T-cell (primary cell): ENCODE data around the gene GRID1. TPM values are rescaled to one million over a fixed set of nuclear protein-coding genes. Genes with fewer than 3 reads are reported as not detected.
A peak's percentile ranks its signal among the peaks of the same experiment; 100 is the strongest.

ENCODE experiments used
- ATAC-seq, 4 experiments: fragments of 200-7000 bp in 3 of 4; fragments of 150-1000 bp in 1 of 4; cut with Tn5 transposase; replicated peaks in 1 of 4; 1 replicate in 3 of 4; 2 replicates in 1 of 4; pipeline ENCODE4 v1.10.0; 2021; ENCODE audit warnings: moderate library complexity in 3 of 4, mild to moderate bottlenecking in 2 of 4, moderate number of reproducible peaks in 1 of 4
- CTCF ChIA-PET, 2 donors: fragments of 300-600 bp; sonication (Branson Sonifier 250); formaldehyde crosslinking; loops; one replicate each; lab custom pipeline; 2022; ENCODE audit warnings: antibody characterized with exemption in 2 of 2; lab: Charles Lee
- POLR2A ChIA-PET, 2 donors: fragments of 300-600 bp; sonication (Branson Sonifier 250); formaldehyde crosslinking; loops; one replicate each; lab custom pipeline; 2022; ENCODE audit warnings: antibody characterized with exemption in 2 of 2; lab: Charles Lee
- DNase-seq, 35 experiments: peaks; one replicate each; pipeline versions ENCODE4 v3.0.0 to v3.0.0-alpha.2; 2013 to 2023
- H3K27ac ChIP-seq: one replicate; pipeline ENCODE4 v1.5.1; 2013; ENCODE audit warnings: low read length
- H3K27me3 ChIP-seq, 2 experiments: replicated peaks in 1 of 2; 1 replicate in 1 of 2; 2 replicates in 1 of 2; pipeline versions ENCODE4 v1.6.1 to v1.7.0; 2013; ENCODE audit warnings: low read length in 1 of 2, mixed read lengths in 1 of 2; ENCODE audit not compliant: control insufficient read depth in 2 of 2, insufficient read depth in 2 of 2; ENCODE audit errors: extremely low read depth in 1 of 2
- H3K36me3 ChIP-seq, 2 donors: 1 replicate in 1 of 2; 2 replicates in 1 of 2; pipeline versions ENCODE4 v1.6.1 to v1.7.0; 2013; ENCODE audit warnings: low read length in 1 of 2; ENCODE audit not compliant: control insufficient read depth in 2 of 2, insufficient read depth in 1 of 2; ENCODE audit errors: extremely low read depth in 1 of 2
- H3K4me1 ChIP-seq, 2 experiments: 1 replicate in 1 of 2; 2 replicates in 1 of 2; pipeline versions ENCODE4 v1.6.1 to v1.7.0; 2013; ENCODE audit warnings: low read length in 2 of 2, mixed read lengths in 1 of 2; ENCODE audit not compliant: insufficient read depth in 2 of 2, control insufficient read depth in 1 of 2; ENCODE audit errors: extremely low read depth in 1 of 2
- H3K4me3 ChIP-seq, 2 donors: 1 replicate in 1 of 2; 2 replicates in 1 of 2; pipeline versions ENCODE4 v1.5.1 to v1.7.0; 2013; ENCODE audit warnings: mild to moderate bottlenecking in 2 of 2, low read length in 1 of 2, moderate library complexity in 1 of 2; ENCODE audit not compliant: control insufficient read depth in 1 of 2; ENCODE audit errors: extremely low read depth in 1 of 2
- H3K9me3 ChIP-seq: 2 replicates; pipeline ENCODE4 v1.7.0; 2013
- H3K27ac Mint-ChIP-seq, 2 donors: one replicate each; pipeline ENCODE4 v1.8.0; 2020 to 2021; ENCODE audit warnings: mild to moderate bottlenecking in 2 of 2, mixed read lengths in 2 of 2
- H3K27me3 Mint-ChIP-seq, 2 donors: one replicate each; pipeline ENCODE4 v1.8.0; 2021 to 2022; ENCODE audit warnings: mixed read lengths in 2 of 2
- H3K36me3 Mint-ChIP-seq: one replicate; pipeline ENCODE4 v1.8.0; 2021; ENCODE audit warnings: mixed read lengths
- H3K4me1 Mint-ChIP-seq, 3 donors: one replicate each; pipeline ENCODE4 v1.8.0; 2020 to 2022; ENCODE audit warnings: mixed read lengths in 3 of 3, mild to moderate bottlenecking in 1 of 3
- H3K4me3 Mint-ChIP-seq, 3 donors: one replicate each; pipeline ENCODE4 v1.8.0; 2020 to 2022; ENCODE audit warnings: mild to moderate bottlenecking in 3 of 3, mixed read lengths in 3 of 3, moderate library complexity in 3 of 3
- H3K9me3 Mint-ChIP-seq, 3 donors: one replicate each; pipeline ENCODE4 v1.8.0; 2020 to 2022; ENCODE audit warnings: mixed read lengths in 3 of 3
- WGBS: methylation state at CpG from one replicate; pipeline ENCODE4 v1.1.5; 2013; ENCODE audit warnings: missing lambda C conversion rate; ENCODE audit not compliant: insufficient coverage; 5-methylcytosine and 5-hydroxymethylcytosine counted together
- total RNA-seq, 35 experiments: library from RNA in 6 of 35; stranded (reverse) in 6 of 35; fragments of 120-200 nt in 1 of 35; gene quantifications; one replicate each; pipeline versions ENCODE4 v1.2.1 to v1.2.4 and lab custom pipeline; 2013 to 2026

The GRID1 gene
- total RNA-seq, 5 donors from 2014 or later (not counting 1 experiment from before 2014, with no cell fraction given): 0.68 TPM; not detected in 4

GRCh38 chr10:85613391-85613790, 753.2 kb downstream of the GRID1 start:
- H3K4me3 ChIP-seq: no peak overlapping the region
- DNase-seq: no peak
- Mint-ChIP-seq H3K4me3 (peak overlapping the region in 1 of 3 donors; percentile 80), H3K27ac (peak overlapping the region in 1 of 2 donors; percentile 85), H3K36me3 (no peaks in the 10 kb centered on the region), H3K27me3 (no peaks in the 10 kb centered on the region), H3K9me3 (no peaks in the 10 kb centered on the region), H3K4me1 (peaks cover 60 to 75% (median 65%) of the 10 kb centered on the region in 3 donors)
- H3K36me3 ChIP-seq: no peaks in the 10 kb centered on the region
- ChIA-PET CTCF (no interaction called here), POLR2A (no interaction called here)
- no peak for ATAC-seq
- no peaks in the 10 kb centered on the region for H3K9me3 ChIP-seq
- no peaks in the 10 kb centered on the region for H3K27me3 ChIP-seq
- H3K4me1 ChIP-seq: peaks cover 33 to 40% of the 10 kb centered on the region in 2 experiments
- no peak overlapping the region for H3K27ac ChIP-seq
- whole genome bisulfite sequencing: 95% methylated on average over 10 of the region's 10 CpGs

- Mint-ChIP-seq H3K9me3 (no peaks in the 10 kb centered on the region), H3K4me3 (peak overlapping the region; percentile 62 to 80 (median 71)), H3K27ac (peak overlapping the region; percentile 84 to 85), H3K4me1 (peaks cover 60 to 77% (median 65%) of the 10 kb centered on the region in 3 donors), H3K27me3 (no peaks in the 10 kb centered on the region), H3K36me3 (no peaks in the 10 kb centered on the region)
- Histone ChIP-seq H3K27me3 (no peaks in the 10 kb centered on the region), H3K4me1 (peaks cover 33 to 40% of the 10 kb centered on the region in 2 experiments), H3K4me3 (no peak overlapping the region), H3K36me3 (no peaks in the 10 kb centered on the region), H3K9me3 (no peaks in the 10 kb centered on the region), H3K27ac (no peak overlapping the region)
- ATAC-seq (peak; percentile 40 to 52 (median 44)), DNase-seq (peak in 13 of 35 experiments; percentile 4 to 41 (median 12))
- POLR2A ChIA-PET: no interaction called here
- WGBS: 0% methylated on average over 1 of the region's 6 CpGs
- CTCF ChIA-PET: interaction anchor here (0.5 to 0.7 kb wide), 3 partner anchors 79 to 787 kb away, joined by 3 read pairs; no protein-coding TSS in a partner anchor
Measured at GRCh38 chr10:85612833-85613232, 753.8 kb downstream of the GRID1 start.

- no CpG with 5 or more reads among the region's 3 CpGs for WGBS
Measured at GRCh38 chr10:85612378-85612775, 754.2 kb downstream of the GRID1 start.

DNA sequence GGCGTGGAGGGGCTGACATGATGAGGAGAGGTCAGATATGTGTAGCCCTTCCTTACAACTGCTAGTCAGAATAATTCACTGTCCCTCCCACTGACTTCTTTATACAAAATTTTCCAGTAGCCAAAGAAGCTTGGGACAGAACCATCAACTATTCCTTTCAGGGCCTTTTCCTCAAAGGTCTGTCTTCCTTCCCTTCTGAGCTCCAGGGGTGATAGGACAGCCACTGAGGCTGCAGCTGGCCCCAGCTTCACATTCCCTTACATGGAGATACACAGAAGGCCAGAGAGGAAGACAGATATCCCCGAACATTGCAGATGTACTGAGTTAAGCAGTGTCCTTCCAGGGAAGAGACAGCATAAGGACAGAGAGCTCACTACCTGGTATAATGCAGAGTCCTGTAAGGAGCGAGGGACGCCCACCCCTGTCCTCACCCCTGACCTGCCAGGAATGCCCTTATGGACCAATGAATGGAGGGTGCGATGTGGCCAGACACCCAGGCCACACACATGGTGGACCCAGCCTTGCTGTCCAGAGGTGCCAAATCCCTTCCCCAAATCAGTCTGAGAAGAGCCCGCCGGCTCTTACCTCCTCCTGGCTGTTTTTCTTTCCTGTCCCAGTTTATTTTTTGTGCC, 754.7 kb downstream of the GRID1 start:
- peak overlapping the region; percentile 84 to 85 for H3K27ac Mint-ChIP-seq
- peaks cover 0 to 4% (median 0%) of the 10 kb centered on the region in 3 donors for H3K9me3 Mint-ChIP-seq
- H3K27ac ChIP-seq: no peak overlapping the region
- no peaks in the 10 kb centered on the region for H3K9me3 ChIP-seq
- H3K36me3 ChIP-seq: no peaks in the 10 kb centered on the region
- peaks cover 60 to 72% (median 65%) of the 10 kb centered on the region in 3 donors for H3K4me1 Mint-ChIP-seq
- no peaks in the 10 kb centered on the region for H3K27me3 ChIP-seq
- ATAC-seq (peak in 3 of 4 experiments; percentile 1 to 8 (median 4)), DNase-seq (peak in 1 of 35 experiments; percentile 12)
- H3K36me3 Mint-ChIP-seq: no peaks in the 10 kb centered on the region
- peaks cover 33 to 40% of the 10 kb centered on the region in 2 experiments for H3K4me1 ChIP-seq
- H3K27me3 Mint-ChIP-seq: no peaks in the 10 kb centered on the region
- CTCF ChIA-PET: no interaction called here
- peak overlapping the region; percentile 62 to 80 (median 71) for H3K4me3 Mint-ChIP-seq
- peak overlapping the region in 1 of 2 donors; percentile 44 for H3K4me3 ChIP-seq
- POLR2A ChIA-PET: no interaction called here
- WGBS: 89% methylated on average over 1 of the region's 7 CpGs

More at GRCh38 chr10:85612378-85612775, 754.2 kb downstream of the GRID1 start:
- no peaks in the 10 kb centered on the region for H3K9me3 ChIP-seq
- peaks cover 33 to 40% of the 10 kb centered on the region in 2 experiments for H3K4me1 ChIP-seq
- peaks cover 60 to 75% (median 65%) of the 10 kb centered on the region in 3 donors for H3K4me1 Mint-ChIP-seq
- no peaks in the 10 kb centered on the region for H3K27me3 ChIP-seq
- ATAC-seq: peak; percentile 82 to 97 (median 92)
- H3K36me3 ChIP-seq: no peaks in the 10 kb centered on the region
- ChIA-PET CTCF (interaction anchor here (0.5 to 0.7 kb wide), 3 partner anchors 79 to 787 kb away, joined by 3 read pairs; no protein-coding TSS in a partner anchor), POLR2A (no interaction called here)
- H3K4me3 Mint-ChIP-seq: peak overlapping the region; percentile 62 to 80 (median 71)
- H3K9me3 Mint-ChIP-seq: peaks cover 0 to 2% (median 0%) of the 10 kb centered on the region in 3 donors
- no peaks in the 10 kb centered on the region for H3K36me3 Mint-ChIP-seq
- peak overlapping the region in 1 of 2 donors; percentile 44 for H3K4me3 ChIP-seq
- H3K27me3 Mint-ChIP-seq: no peaks in the 10 kb centered on the region
- DNase-seq: peak in 34 of 35 experiments; percentile 20 to 76 (median 47)
- H3K27ac Mint-ChIP-seq: peak overlapping the region; percentile 84 to 85
- no peak overlapping the region for H3K27ac ChIP-seq

- Mint-ChIP-seq H3K36me3 (no peaks in the 10 kb centered on the region), H3K4me3 (peak overlapping the region in 1 of 3 donors; percentile 80), H3K9me3 (peaks cover 0 to 4% (median 0%) of the 10 kb centered on the region in 3 donors), H3K4me1 (peaks cover 57 to 66% (median 61%) of the 10 kb centered on the region in 3 donors), H3K27ac (peak overlapping the region; percentile 84 to 85), H3K27me3 (no peaks in the 10 kb centered on the region)
- POLR2A ChIA-PET: no interaction called here
- Histone ChIP-seq H3K4me1 (peaks cover 33 to 40% of the 10 kb centered on the region in 2 experiments), H3K4me3 (no peak overlapping the region), H3K27ac (no peak overlapping the region), H3K27me3 (no peaks in the 10 kb centered on the region), H3K36me3 (no peaks in the 10 kb centered on the region), H3K9me3 (no peaks in the 10 kb centered on the region)
- no peak for ATAC-seq
- no peak for DNase-seq
- CTCF ChIA-PET: no interaction called here
- 92% methylated on average over 4 of the region's 5 CpGs for WGBS
Measured at GRCh38 chr10:85611093-85611740, 755.4 kb downstream of the GRID1 start.

GRCh38 chr10:85610381-85611092, 756.1 kb downstream of the GRID1 start:
- peaks cover 56 to 65% (median 57%) of the 10 kb centered on the region in 3 donors for H3K4me1 Mint-ChIP-seq
- ChIA-PET CTCF (no interaction called here), POLR2A (no interaction called here)
- peaks cover 33 to 40% of the 10 kb centered on the region in 2 experiments for H3K4me1 ChIP-seq
- H3K4me3 Mint-ChIP-seq: no peak overlapping the region
- H3K27me3 ChIP-seq: no peaks in the 10 kb centered on the region
- H3K36me3 ChIP-seq: no peaks in the 10 kb centered on the region
- peak overlapping the region; percentile 7 to 75 for H3K27ac Mint-ChIP-seq
- WGBS: 77% methylated on average over 3 of the region's 3 CpGs
- no peaks in the 10 kb centered on the region for H3K36me3 Mint-ChIP-seq
- no peak overlapping the region for H3K4me3 ChIP-seq
- DNase-seq (no peak), ATAC-seq (no peak)
- H3K9me3 ChIP-seq: no peaks in the 10 kb centered on the region
- peaks cover 0 to 4% (median 0%) of the 10 kb centered on the region in 3 donors for H3K9me3 Mint-ChIP-seq
- no peaks in the 10 kb centered on the region for H3K27me3 Mint-ChIP-seq
- H3K27ac ChIP-seq: no peak overlapping the region
